Stimulated activated CD4-positive, alpha-beta T cell treated with anti-CD3 and anti-CD28 coated beads, Interleukin-4, amount 100 ng/mL, for 48 hours (primary cell): ENCODE data around the gene IL17RD.
A peak's percentile ranks its signal among the peaks of the same experiment; 100 is the strongest.
"Not testable (repeated sequence)": the region's sequence is repeated elsewhere in the genome, so short reads cannot be mapped to it uniquely, and the experiment has no call there.

Experiments
- DNase-seq, 2 donors: peaks; one replicate each; pipeline ENCODE4 v3.0.0-alpha.2; 2020; ENCODE audit warnings: low read depth in 2 of 2

IL17RD gene

DNA sequence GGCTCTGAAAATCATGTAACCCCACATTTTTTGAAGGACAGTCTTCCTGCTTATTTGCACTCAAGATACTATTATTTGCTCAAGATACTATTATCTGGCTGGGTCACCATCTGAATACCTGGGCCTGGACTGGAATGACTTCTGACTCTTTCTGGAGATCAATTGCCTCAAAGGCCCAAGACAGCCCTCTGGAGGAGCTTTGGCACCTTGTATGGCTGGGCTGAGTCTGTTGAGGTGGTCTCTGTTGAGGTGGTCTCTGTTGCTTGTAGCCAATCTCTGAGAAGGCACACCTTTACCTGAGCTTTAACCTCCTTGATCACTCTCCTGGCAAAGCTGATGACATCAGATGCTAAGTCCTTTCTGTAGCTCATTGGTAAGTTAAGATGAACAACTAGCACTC lies 71.7 kb downstream of the IL17RD start:
- no peak for DNase-seq

DNA sequence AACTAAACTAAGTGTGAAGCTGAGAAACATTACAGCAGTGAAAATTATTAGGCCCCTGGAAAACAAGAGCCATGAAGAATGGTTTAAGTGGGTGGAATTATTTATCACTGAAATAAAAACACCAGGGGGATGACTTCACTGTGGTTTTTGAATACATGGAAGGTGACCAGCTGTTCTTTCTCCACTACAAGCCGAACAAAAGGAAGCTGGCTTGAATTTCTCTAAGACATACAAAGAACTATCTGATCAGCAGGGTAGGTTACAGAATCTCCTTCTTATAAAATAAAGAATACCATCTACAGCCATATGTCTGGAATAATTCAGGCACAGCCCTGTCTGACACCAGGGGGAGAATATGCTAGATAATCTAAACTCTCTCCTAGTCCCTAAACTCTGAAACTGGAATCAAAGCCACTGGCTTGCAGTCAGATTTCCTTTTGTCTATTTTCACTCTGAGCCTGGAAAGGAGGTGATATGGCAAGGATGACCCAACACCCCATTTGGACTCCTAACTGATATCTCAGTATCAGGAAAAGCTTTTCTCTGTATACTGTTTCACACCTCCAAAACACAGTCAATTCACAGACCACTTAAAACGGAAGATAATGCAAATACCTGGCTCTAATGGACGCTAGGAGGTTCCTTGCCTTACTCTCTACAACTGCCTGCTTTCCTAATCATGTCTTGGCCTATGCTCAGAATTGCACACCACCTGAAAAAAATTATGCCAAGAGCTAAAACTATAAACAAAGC lies 73.5 kb downstream of the IL17RD start:
- DNase-seq: no peak

DNA sequence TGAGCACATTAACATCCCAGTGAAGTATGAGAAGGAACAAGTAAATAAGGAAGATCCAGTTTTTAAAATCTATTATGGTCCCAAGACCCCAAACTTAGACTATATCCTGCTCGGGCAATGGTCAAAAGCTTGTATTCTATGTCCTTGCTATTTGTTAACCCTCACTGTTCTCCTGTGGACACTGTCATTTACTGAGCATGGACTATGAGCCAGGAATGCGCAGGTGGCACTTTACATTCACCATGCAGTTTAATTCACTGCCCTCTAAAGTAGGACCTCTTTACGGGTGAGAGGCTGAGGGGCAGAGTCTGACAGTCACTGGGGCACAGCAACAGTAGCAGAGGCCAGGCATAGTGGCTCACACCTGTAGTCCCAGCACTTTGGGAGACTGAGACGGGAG lies 76.1 kb downstream of the IL17RD start:
- no peak for DNase-seq

DNA sequence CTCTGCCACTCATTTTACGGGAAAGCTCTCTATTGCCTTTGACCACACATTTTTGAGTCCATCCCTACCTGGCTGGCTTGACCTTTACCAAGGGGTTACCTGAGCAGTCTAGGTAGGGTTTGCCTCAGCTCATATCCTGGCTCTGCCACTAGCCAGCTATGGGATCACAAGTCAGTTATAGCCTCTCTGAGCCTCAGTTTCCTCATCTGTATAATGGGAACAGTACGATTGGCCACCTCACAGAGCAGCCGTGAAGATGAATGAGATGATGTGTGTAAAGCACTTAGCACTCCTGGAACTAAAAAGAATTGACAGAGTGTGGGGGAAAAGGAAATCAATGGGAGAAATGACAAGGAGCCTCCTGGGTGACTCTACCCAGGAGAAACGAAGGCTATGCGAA lies 76.7 kb downstream of the IL17RD start:
- DNase-seq: no peak

DNA sequence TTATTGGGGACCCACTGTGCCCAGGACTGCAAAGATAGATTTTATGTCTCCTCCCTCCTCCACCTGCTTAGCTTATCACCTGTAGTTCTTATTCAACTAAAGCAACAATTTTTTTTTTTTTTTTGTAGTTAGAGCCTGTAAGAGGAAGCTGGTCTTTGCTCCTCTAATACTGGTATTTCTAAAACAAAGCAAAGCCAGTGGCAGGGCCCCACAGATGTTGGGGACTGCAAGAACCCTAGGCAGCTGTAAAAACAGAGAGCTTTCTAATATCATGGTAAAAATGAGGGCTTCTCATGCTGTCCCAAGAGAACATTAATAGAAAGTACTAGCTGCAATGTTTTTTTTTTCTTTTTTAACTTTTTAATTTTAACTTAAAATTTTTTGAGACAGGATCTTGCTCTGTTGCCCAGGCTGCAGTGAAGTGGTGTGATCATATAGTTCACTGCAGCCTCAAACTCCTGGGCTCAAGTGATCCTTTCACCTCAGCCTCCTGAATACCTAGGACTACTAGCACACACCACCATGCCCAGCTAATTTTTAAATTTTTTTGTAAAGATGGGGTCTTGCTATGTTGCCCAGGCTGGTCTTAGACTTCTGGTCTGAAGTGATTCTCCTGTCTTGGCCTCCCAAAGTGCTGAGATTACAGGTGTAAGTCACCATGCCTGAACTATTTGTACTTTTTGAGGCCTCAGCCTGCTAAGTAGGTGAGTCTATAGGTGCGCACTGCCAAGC lies 77.6 kb downstream of the IL17RD start:
- DNase-seq: no peak

DNA sequence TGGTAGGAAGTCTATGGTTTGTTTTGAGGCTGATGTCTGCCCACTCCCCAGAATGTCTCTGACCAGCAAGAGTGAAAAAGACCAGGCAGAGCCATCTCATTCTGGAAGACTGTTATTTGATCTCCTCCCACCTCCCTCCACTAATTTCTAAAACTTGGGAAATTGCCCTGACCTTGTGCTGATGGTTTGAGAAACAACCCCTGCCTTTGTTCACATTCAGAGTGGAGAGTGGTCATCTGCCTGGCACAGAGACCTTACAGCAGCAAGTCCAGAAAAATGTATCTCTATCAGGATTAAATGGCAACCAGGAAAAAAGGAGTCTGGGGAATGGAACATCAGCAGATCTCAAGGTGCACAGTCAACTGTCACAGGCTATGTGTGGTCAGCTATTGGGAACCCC lies 79.0 kb downstream of the IL17RD start:
- no peak for DNase-seq

DNA sequence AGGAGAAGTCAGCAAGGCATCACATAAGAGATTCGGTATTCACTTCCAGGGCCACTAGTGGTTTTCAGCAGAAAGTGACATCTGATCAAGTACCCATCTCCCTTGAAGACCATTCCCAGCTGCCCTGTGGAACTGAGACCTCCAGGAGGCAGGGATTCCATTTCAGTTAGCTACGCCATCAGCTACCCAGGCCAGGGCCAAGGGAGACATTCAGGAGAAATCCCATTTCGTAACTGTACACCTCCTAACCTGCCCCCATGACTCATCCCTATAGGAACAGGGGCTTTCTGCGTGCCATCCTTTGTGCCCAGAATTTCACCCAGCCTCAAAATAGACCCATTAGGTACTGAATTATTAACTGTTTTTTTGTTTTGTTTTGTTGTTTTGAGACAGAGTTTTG lies 79.9 kb downstream of the IL17RD start:
- no peak for DNase-seq

DNA sequence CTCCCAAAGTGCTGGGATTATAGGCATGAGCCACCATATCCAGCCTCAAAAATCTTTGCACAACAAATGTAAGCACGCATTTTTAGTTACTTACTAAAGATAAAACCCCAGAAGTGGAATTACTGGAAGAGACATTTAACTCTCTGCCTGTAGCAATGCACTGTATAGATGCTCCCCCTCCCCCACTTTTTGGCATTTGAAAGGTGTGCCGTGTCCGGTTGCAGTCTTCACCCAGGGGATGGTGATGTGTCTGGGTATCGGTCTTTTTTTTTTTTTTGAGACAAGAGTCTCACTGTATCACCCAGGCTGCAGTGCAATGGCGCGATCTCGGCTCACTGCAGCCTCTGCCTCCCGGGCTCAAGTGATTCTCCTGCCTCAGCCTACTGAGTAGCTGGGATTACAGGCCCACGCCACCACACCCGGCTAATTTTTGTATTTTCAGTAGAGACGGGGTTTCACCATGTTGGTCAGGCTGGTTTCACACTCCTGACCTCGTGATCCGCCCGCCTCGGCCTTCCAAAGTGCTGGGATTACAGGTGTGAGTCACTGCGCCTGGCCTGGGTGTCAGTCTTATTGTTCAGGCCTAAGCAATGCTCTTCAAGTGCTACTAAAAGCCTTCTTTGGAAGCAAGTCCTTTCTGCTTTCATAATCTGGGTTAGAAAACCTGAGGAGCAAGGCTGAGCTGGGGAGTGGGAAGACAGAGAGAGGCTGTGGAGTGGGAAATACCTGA lies 81.7 kb downstream of the IL17RD start:
- DNase-seq: not testable (repeated sequence)

DNA sequence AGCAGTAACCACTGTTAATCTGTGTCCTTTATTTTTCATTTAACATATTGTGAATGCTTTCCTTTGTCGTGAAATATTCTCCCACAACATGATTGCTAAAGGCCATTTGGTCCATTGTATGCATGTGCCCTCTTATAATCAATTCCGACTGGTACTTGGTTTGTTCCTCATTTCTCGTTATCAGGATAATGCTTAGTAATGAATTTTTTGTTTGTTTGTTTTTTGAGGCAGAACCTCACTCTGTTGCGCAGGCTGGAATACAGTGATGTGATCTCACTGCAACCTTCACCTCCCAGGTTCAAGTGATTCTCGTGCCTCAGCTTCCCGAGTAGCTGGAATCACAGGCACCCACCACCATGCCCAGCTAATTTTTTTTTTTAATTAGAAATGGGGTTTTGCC lies 82.7 kb downstream of the IL17RD start:
- DNase-seq: no peak

DNA sequence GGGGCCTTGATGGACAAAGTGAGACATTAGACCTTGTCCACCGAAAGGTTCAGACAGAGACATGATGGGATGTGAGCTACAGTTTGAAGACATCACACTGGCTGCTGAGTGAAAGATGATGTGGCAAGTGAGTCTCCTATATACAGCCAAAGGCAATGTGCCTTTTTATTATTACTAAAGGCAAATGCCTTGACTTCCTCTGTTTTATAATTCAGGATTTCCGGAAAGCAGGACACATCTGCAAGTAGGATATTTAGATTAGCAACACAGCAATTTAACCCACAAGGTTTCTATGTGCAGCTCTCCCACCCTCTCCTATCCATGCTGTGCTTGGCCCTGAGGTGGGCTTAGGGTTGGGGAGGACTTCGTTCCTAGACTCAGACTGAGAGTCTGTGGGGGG lies 84.0 kb downstream of the IL17RD start:
- DNase-seq: no peak

DNA sequence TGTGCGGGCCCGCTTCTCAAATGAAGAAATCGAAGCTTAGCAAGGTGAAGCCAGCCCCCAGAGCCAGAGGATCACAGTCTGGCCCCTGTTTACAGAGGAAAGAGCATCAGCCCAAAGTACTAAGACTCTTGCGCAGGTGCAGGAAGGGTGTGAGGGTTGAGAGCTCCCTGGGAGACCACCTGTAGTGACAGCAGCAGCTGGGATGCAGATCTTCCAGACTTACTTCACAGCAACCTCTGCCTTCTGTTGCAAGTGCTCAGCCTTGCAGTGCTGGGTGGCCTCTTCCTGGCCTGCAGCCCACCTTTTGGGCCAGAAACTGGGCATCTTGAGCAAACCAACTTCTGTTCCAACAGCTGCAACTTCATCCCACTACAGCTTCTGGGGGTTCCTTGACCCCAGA lies 85.0 kb downstream of the IL17RD start:
- no peak for DNase-seq

DNA sequence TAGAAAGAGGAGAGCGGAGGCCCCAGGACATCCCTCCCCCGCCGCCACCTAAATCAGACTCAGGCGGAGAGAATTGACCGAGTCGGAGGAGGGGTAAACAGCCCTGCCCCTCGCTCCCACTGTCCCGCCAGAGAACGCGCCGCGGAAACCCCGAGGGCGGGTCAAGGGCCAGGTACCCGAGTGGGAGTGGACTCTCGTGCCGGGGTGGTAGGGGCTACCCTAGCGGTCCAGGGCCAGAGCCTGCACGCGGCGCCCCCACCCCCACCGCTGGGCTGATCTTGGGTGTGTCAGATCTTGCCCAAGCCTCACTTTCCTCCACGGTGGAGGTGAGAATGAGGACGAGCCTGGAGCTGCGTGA lies 85.7 kb downstream of the IL17RD start:
- DNase-seq: no peak

DNA sequence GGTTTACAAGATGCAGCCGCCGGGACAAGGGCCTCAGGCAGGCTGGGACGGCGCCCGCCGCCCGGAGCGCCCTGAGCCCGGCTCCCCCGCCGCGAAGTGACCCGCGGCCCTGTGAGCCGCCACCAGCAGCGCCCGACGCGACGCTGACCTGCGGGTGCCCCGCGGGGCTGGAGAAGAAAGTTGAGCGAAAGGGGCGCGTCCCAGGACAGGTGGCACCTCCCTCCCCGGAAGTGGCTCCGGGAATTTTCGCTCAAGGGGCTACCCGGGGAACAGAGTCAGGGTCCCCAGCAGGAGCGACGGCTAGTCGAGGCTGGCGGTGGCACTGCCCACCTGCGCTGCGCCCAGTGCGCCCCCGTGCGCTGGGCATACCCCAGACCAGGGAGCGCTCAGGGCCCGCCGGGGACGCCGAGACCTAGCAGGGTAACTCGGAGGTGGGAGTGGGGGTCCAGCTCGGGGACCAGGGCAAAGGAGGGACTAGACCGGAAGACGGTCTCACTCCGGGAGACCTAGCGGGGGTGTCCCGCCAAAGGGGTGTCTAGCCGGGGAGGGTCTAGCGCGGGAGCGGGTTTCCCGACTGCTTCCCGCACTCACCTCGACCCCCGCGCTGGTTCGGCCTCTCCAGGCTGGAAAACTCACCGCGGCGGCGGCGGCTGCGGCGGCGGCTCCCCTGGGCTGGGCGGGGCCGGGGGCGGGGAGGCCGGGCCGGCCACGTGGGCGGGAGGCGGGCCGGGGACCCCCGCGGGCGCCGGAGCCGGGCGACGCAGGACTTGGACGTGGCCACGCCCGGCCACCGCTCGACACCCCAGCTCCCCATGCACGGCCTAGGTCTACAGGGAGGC lies 86.3 kb downstream of the IL17RD start:
- no peak for DNase-seq

DNA sequence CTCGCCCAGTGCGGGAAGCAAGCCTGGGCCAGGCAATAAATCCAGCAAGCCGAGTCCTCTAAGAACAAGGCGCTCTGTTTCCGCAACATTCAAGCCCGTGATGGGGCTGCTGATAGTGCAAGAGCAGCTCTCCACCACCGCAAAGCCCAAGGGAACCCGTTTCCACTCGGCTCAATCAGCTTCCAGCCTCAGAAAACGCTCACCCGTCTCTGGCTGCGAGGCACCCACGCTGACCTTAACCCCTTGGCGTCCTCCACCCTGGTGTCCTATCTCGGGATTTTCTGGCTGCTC lies 86.9 kb downstream of the IL17RD start:
- peak in 1 of 2 donors; percentile 9 for DNase-seq

DNA sequence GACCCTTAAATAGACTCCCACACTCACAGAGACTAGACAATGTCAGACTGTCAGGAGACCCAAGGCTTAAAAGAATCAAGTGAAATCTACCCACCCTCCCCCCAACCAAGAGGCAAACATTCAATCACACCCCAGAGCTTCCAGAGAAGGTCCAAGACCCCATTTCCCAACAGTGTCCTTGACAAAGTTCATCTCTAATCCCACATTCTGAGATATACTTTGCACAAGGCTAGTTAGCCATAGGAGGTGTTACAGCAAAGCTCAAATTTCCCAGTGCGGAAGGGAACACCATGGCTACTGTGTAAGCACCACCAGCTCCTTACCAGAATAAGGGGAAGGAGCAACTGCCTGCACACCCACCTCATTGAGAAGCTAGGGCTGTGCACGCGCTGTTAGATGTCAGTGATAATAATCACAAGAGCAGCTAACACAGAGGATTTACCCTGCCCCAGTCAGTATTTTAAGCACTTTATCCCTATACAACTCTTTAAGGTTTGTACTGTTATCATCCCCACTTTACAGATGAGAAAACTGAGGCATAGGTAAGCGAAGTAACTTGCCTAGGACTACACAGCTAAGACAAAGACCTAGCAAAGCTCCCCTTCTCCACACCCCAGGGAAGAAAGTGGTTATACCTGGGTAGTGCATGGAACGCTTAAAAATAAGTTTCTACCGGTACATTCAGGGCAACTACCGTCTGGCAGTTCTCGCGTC lies 87.4 kb downstream of the IL17RD start:
- DNase-seq: no peak

DNA sequence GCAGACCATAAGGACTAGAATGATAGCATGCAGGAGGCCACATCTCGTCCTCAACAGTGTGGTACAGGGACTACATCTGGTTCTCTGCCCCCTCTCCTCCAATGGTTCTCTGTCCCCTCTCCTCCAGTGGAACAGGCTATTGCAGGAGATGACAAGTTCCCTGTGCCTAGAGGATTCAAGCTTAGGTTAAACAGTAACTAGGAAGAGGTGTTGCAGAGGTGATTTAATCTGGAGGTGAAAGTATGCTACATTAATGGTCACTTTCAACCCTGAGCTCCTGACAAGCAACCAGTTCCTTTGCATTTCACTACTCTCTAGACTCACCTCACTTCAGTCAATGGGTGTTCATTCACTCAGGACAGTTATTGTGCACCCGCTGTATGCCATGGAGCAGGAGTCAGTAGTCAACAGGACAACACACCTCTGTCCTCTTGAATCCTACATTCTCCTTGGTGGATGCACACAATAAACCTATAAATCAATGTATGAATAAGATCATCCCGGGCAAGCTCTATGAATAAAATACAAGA lies 88.7 kb downstream of the IL17RD start:
- DNase-seq: no peak

DNA sequence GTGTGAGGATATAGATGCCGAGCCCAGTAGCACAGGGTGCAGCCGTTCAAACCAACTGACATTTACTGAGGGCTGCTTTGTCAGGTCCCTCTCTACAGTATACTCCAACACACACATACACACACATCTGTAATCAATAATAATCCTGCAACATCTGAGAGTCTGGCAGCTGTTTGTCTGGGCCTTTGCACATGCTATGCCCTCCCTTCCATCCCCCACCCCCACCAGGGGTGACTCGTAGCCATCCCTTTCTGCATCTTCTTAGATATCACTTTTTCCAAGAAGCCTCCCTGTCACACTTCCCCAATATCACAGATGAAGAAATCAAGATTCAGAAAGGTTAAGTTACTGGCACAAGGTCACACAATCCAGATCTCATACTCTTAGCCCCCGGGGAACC lies 91.0 kb downstream of the IL17RD start:
- no peak for DNase-seq

DNA sequence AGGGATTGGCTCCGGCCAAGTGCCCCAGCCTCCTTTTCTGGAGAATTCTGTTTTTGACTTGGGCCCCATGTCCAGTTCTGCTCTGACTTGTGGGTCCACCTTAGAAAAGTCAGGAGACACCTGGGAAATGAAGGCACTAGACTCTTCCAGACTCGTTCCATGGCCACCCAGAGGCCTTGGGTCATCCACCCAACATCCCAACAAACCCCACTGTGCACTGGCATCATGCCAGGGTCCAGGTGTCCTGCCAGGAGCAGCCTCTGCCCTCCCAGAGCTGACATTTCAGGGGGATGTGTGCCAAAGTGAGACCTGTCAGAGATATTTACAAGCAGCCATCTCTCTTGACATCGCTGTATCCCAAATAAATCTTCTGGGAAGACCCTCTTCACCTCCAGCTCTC lies 91.5 kb downstream of the IL17RD start:
- no peak for DNase-seq

DNA sequence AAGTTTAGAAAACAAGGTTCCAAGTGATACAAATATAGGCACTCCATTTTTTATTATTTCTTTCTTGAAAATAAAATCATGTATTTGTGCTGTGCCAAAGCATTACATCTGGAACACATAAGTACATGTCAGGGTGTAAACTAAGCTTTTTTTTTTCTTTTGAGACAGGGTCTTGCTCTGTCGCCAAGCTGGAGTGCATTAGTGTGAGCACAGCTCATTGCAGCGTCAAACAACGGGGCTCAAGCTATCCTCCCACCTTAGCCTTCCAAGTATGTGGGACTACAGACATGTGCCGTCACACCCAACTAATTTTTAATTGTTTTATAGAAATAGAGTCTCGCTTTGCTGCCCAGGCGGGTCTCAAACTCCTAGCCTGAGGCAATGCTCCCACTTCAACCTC lies 95.7 kb downstream of the IL17RD start:
- DNase-seq: no peak

DNA sequence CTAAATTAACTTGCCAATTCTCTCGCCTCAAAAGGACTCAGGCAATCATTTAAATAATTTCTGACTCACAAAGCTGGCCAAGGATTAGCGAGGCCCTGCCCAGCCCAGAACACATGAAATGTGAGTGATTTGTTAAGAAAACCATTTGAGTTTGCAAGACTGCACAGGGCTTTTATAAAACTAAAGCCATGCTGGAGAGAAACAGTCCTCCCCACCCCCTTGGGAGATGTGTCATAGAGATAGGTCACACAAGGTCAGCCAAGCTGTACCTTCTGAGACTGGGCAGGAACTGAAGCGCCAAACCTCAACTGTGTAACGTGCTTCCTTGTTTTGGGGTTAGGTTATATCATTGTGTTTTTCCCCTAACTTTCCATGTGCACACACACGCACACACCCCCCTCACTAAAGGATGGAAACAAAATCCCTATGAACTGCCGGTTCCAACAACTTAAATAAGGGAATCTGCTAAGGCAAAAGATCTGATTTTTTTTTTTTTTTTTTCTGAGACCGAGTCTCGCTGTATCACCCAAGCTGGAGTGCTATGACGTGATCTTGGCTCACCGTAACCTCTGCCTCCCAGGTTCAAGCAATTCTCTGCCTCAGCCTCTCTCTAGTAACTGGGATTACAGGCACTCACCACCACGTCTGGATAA lies 96.6 kb downstream of the IL17RD start:
- DNase-seq: no peak

DNA sequence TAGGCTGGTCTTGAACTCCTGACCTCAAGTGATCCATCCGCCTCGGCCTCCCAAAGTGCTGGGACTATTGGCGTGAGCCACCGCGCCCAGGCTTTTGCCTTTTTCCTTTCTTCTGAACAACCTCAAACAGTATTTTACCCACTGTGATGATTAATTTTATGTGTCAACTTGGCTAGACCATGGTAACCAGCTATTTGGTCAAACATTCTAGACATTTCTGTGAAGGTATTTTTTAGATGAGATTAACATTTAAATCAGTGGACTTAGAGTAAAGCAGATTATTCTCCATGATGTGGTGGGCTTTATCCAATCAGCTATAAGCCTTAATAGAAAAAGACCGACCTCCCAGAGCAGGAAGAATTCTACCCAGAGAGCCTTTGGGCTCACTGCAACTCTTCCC lies 98.7 kb downstream of the IL17RD start:
- DNase-seq: no peak
